DND-41 (cell line): ENCODE measurements around the gene CTBP1.

Source experiments
- CTCF ChIP-seq: IDR thresholded peaks from 2 replicates; pipeline ENCODE4 v1.5.1; 2012; ENCODE audit warnings: borderline replicate concordance, low read length, moderate library complexity, mild to moderate bottlenecking; ENCODE audit not compliant: poor library complexity, severe bottlenecking; ENCODE audit errors: extremely low read depth
- EZH2 ChIP-seq: IDR thresholded peaks from 3 replicates; pipeline ENCODE4 v1.6.1; 2012; ENCODE audit warnings: borderline replicate concordance, low read depth, mild to moderate bottlenecking, moderate library complexity, low read length, inconsistent platforms; ENCODE audit not compliant: severe bottlenecking

- TF ChIP-seq CTCF (no peak), EZH2 (no peak)
These were observed 49.5 kb upstream of the CTBP1 start for GRCh38 chr4:1298461-1298860.
